K562 (cell line): ENCODE results near the gene TM2D3. TPM values are rescaled to one million over a fixed set of nuclear protein-coding genes. Genes with fewer than 3 reads are reported as not detected.

Experiments
- BRD4 ChIP-seq: fragments of 200-600 bp; sonication (generic); IDR thresholded peaks from 2 replicates; pipeline ENCODE4 v1.6.1; 2017; ENCODE audit warnings: inconsistent platforms
- MTA3 ChIP-seq: fragments of 450-650 bp; formaldehyde crosslinking; IDR thresholded peaks from 2 replicates; pipeline ENCODE4 v1.6.1; 2017; ENCODE audit warnings: mild to moderate bottlenecking, borderline replicate concordance
- NR3C1 ChIP-seq: sonication (generic); formaldehyde crosslinking; IDR thresholded peaks from 2 replicates; pipeline ENCODE4 v1.8.1; 2022; ENCODE audit warnings: missing genetic modification reagents
- ZNF586 ChIP-seq: fragments of 450-650 bp; formaldehyde crosslinking; conservative IDR thresholded peaks from 2 replicates; pipeline ENCODE4 v1.4.0; 2020; ENCODE audit warnings: mild to moderate bottlenecking, moderate library complexity
- ZNF780A ChIP-seq: fragments of 250-450 bp; sonication (Bioruptor Pico); IDR thresholded peaks from 2 replicates; pipeline ENCODE4 v1.5.0; 2021; ENCODE audit warnings: mild to moderate bottlenecking
- polyA plus RNA-seq, 8 experiments: library from polyadenylated mRNA; depleted of rRNA in 4 of 8; stranded (reverse) in 5 of 8; unstranded in 3 of 8; fragments of >200 nt; fragmentation: Nextera tagmentation in 2 of 8; fragmentation: Illumina TruSeq in 1 of 8; extraction: Ambion mirVana in 2 of 8; extraction: Trizol in 1 of 8; gene quantifications; 2 replicates each; pipeline versions ENCODE4 v1.2.1 to v1.2.3, GENCODE V29; 2011 to 2014; ENCODE audit warnings: inconsistent platforms in 1 of 8, missing spikeins in 1 of 8
- total RNA-seq, 7 experiments: library from RNA; depleted of rRNA in 6 of 7; stranded (reverse); fragments of >200 nt in 6 of 7; fragmentation: Illumina TruSeq in 2 of 7; extraction: Trizol in 2 of 7; gene quantifications; 2 replicates each; pipeline versions ENCODE4 v1.2.1 to v1.2.3, GENCODE V29; 2011 to 2021; ENCODE audit warnings: low replicate concordance in 1 of 7
- TF ChIP-seq, protein P1 (sequence below): sonication (generic); formaldehyde crosslinking; IDR thresholded peaks from 2 replicates; pipeline ENCODE4 v1.5.0; 2020; ENCODE audit warnings: missing genetic modification reagents
- TF ChIP-seq, protein P2 (sequence below), 3 experiments: fragments of 200-800 bp in 1 of 3; fragments of 250-450 bp in 1 of 3; fragments of 450-650 bp in 1 of 3; sonication (Bioruptor Pico) in 1 of 3; sonication (Bioruptor generic) in 1 of 3; formaldehyde crosslinking in 1 of 3; IDR thresholded peaks; 2 replicates each; pipeline versions ENCODE4 v1.6.1 to v1.8.0; 2016 to 2022; ENCODE audit warnings: mild to moderate bottlenecking in 2 of 3, missing genetic modification characterization in 2 of 3, missing compliant biosample characterization in 1 of 3, moderate library complexity in 1 of 3
- TF ChIP-seq, protein P3 (sequence below), 2 experiments: IDR thresholded peaks; 2 replicates each; pipeline ENCODE4 v1.6.1; 2011; ENCODE audit warnings: borderline replicate concordance in 1 of 2, control low read depth in 1 of 2, low read depth in 1 of 2, low read length in 1 of 2, mild to moderate bottlenecking in 1 of 2, mixed read lengths in 1 of 2, moderate library complexity in 1 of 2; ENCODE audit not compliant: insufficient read depth in 1 of 2, insufficient read length in 1 of 2, poor library complexity in 1 of 2, severe bottlenecking in 1 of 2; ENCODE audit errors: extremely low read depth in 1 of 2

Gene TM2D3
- total and polyA plus RNA-seq, 9 of the 15 experiments (the other 6 are each of a cell fraction or from before 2014, with no cell fraction given), result 16.5 to 67.9 (median 31.3) TPM

DNA sequence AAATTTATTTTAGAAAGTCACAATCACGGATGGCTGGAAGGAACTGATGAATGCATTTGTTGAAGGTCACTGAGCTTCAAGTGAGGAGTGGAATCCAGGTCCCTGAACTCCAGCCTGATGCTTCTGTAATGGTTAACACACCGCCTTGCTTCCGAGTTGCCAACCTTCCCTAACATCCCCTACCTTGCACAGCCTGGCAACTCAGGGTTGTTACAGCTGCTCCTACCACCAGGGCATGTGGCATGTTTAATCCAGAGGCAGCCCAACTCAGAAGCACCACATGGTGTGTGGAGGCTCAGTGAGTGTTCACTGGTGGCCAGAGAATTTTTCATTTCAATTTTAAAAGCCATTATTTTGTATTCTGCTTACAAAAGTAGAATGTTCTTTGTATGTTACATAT is 4.9 kb downstream of the TM2D3 start (continued):
- TF ChIP-seq ZNF780A (no peak), NR3C1 (CRISPR knock-in tag) (no peak), ZNF586 (no peak), MTA3 (no peak), BRD4 (no peak)
- TF ChIP-seq, protein P1, sequence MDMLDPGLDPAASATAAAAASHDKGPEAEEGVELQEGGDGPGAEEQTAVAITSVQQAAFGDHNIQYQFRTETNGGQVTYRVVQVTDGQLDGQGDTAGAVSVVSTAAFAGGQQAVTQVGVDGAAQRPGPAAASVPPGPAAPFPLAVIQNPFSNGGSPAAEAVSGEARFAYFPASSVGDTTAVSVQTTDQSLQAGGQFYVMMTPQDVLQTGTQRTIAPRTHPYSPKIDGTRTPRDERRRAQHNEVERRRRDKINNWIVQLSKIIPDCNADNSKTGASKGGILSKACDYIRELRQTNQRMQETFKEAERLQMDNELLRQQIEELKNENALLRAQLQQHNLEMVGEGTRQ (CRISPR knock-in tag), result no peak
- TF ChIP-seq, protein P2, sequence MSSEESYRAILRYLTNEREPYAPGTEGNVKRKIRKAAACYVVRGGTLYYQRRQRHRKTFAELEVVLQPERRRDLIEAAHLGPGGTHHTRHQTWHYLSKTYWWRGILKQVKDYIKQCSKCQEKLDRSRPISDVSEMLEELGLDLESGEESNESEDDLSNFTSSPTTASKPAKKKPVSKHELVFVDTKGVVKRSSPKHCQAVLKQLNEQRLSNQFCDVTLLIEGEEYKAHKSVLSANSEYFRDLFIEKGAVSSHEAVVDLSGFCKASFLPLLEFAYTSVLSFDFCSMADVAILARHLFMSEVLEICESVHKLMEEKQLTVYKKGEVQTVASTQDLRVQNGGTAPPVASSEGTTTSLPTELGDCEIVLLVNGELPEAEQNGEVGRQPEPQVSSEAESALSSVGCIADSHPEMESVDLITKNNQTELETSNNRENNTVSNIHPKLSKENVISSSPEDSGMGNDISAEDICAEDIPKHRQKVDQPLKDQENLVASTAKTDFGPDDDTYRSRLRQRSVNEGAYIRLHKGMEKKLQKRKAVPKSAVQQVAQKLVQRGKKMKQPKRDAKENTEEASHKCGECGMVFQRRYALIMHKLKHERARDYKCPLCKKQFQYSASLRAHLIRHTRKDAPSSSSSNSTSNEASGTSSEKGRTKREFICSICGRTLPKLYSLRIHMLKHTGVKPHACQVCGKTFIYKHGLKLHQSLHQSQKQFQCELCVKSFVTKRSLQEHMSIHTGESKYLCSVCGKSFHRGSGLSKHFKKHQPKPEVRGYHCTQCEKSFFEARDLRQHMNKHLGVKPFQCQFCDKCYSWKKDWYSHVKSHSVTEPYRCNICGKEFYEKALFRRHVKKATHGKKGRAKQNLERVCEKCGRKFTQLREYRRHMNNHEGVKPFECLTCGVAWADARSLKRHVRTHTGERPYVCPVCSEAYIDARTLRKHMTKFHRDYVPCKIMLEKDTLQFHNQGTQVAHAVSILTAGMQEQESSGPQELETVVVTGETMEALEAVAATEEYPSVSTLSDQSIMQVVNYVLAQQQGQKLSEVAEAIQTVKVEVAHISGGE (CRISPR knock-in tag; IDR thresholded peaks at IDR 0.05), result no peak
- TF ChIP-seq, protein P3, sequence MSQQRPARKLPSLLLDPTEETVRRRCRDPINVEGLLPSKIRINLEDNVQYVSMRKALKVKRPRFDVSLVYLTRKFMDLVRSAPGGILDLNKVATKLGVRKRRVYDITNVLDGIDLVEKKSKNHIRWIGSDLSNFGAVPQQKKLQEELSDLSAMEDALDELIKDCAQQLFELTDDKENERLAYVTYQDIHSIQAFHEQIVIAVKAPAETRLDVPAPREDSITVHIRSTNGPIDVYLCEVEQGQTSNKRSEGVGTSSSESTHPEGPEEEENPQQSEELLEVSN (IDR thresholded peaks at IDR 0.05; ENCODE audit: borderline replicate concordance in 1 of 2, extremely low read depth in 1 of 2, insufficient read depth in 1 of 2, insufficient read length in 1 of 2, low read depth in 1 of 2, low read length in 1 of 2, poor library complexity in 1 of 2, severe bottlenecking in 1 of 2), result no peak
